A549 (cell line): ENCODE results near the gene MAML1. TPM values are rescaled to one million over a fixed set of nuclear protein-coding genes. Genes with fewer than 3 reads are reported as not detected.

Experiments used
- ATAC-seq, 2 experiments: fragments of 200-7000 bp in 1 of 2; fragments of >200 bp in 1 of 2; cut with Nextera tagmentation in 1 of 2; cut with Tn5 transposase in 1 of 2; 3 replicates each; pipeline versions ENCODE4 v1.8.0 to v1.9.1; 2018 to 2020; ENCODE audit warnings: mild to moderate bottlenecking in 1 of 2, moderate library complexity in 1 of 2
- CTCF ChIA-PET: fragments of 300-600 bp; sonication (Branson Sonifier 250); formaldehyde crosslinking; extraction: SDS; loops from one replicate; lab custom pipeline; 2021; ENCODE audit warnings: antibody characterized with exemption, inconsistent platforms; lab: Yijun Ruan, JAX
- POLR2A ChIA-PET: fragments of 350-600 bp; formaldehyde crosslinking; extraction: SDS; loops from one replicate; lab custom pipeline; 2021; ENCODE audit warnings: antibody characterized with exemption, inconsistent platforms; lab: Yijun Ruan, JAX
- DNase-seq, 2 experiments: peaks; one replicate each; pipeline versions ENCODE4 v3.0.0 to v3.0.0-alpha.2; 2011 to 2016; ENCODE audit warnings: low read depth in 1 of 2, low spot score in 1 of 2
- FAIRE-seq: peaks from 2 replicates; lab custom pipeline; 2011; peaks lifted over from hg19 to GRCh38; lab: Jason Lieb, UNC
- H3K27ac ChIP-seq, 2 experiments: fragments of >200 bp; sonication (Bioruptor Twin); formaldehyde crosslinking; 3 replicates each; pipeline ENCODE4 v1.5.1; 2016 to 2017
- H3K4me1 ChIP-seq: fragments of >200 bp; sonication (Bioruptor Twin); formaldehyde crosslinking; 3 replicates; pipeline ENCODE4 v1.6.1; 2016
- H3K4me2 ChIP-seq: fragments of >200 bp; sonication (Bioruptor Twin); formaldehyde crosslinking; 3 replicates; pipeline ENCODE4 v1.6.1; 2016
- H3K4me3 ChIP-seq: fragments of >200 bp; sonication (Bioruptor Twin); formaldehyde crosslinking; 3 replicates; pipeline ENCODE4 v1.5.1; 2016
- H3K9me3 ChIP-seq: fragments of >200 bp; sonication (Bioruptor Twin); formaldehyde crosslinking; 3 replicates; pipeline ENCODE4 v1.6.1; 2016
- ATOH8 ChIP-seq: fragments of 250-450 bp; sonication (Bioruptor Pico); IDR thresholded peaks from 2 replicates; pipeline ENCODE4 v1.5.0; 2020; ENCODE audit warnings: low read depth, mild to moderate bottlenecking, moderate library complexity
- BCL3 ChIP-seq: fragments of >200 bp; sonication (Bioruptor Twin); formaldehyde crosslinking; IDR thresholded peaks from 3 replicates; pipeline ENCODE4 v1.6.1; 2016
- CBX2 ChIP-seq: fragments of 200-600 bp; sonication (generic); IDR thresholded peaks from 2 replicates; pipeline ENCODE4 v1.6.1; 2016; ENCODE audit warnings: low read depth, mild to moderate bottlenecking, borderline replicate concordance
- CHD2 ChIP-seq: fragments of 150-350 bp; IDR thresholded peaks from 2 replicates; pipeline ENCODE4 v1.6.1; 2014; ENCODE audit warnings: low read length; ENCODE audit not compliant: partially characterized antibody
- ELK1 ChIP-seq: fragments of 150-350 bp; IDR thresholded peaks from 2 replicates; pipeline ENCODE4 v1.6.1; 2014; ENCODE audit warnings: low read depth, mild to moderate bottlenecking, low read length
- FOXS1 ChIP-seq: fragments of 250-450 bp; sonication (Bioruptor Pico); IDR thresholded peaks from 2 replicates; pipeline ENCODE4 v1.5.0; 2020; ENCODE audit warnings: mild to moderate bottlenecking, moderate library complexity
- GATA3 ChIP-seq: IDR thresholded peaks from 2 replicates; pipeline ENCODE4 v1.6.1; 2012; ENCODE audit warnings: borderline replicate concordance
- HES2 ChIP-seq: fragments of >200 bp; sonication (Bioruptor Twin); formaldehyde crosslinking; IDR thresholded peaks from 2 replicates; pipeline ENCODE4 v1.6.1; 2016
- HEYL ChIP-seq: fragments of 250-450 bp; sonication (Bioruptor Pico); IDR thresholded peaks from 2 replicates; pipeline ENCODE4 v1.8.0; 2021; ENCODE audit warnings: mild to moderate bottlenecking, moderate library complexity
- HMGXB4 ChIP-seq: fragments of 250-450 bp; sonication (Bioruptor Pico); IDR thresholded peaks from 2 replicates; pipeline ENCODE4 v1.5.0; 2021; ENCODE audit warnings: mild to moderate bottlenecking, moderate library complexity, borderline replicate concordance
- HOXA7 ChIP-seq: fragments of 250-450 bp; sonication (Bioruptor Pico); IDR thresholded peaks from 2 replicates; pipeline ENCODE4 v1.5.0; 2020; ENCODE audit warnings: mild to moderate bottlenecking, moderate library complexity
- JUN ChIP-seq, 2 experiments: fragments of >200 bp; sonication (Bioruptor Twin); formaldehyde crosslinking; IDR thresholded peaks; 2 replicates in 1 of 2; 3 replicates in 1 of 2; pipeline ENCODE4 v1.6.1; 2016 to 2017
- JUNB ChIP-seq: fragments of >200 bp; sonication (Bioruptor Twin); formaldehyde crosslinking; IDR thresholded peaks from 2 replicates; pipeline ENCODE4 v1.6.1; 2016
- KDM5A ChIP-seq: fragments of 200-600 bp; sonication (generic); IDR thresholded peaks from 2 replicates; pipeline ENCODE4 v1.6.1; 2016; ENCODE audit warnings: antibody characterized with exemption, mild to moderate bottlenecking
- MAFK ChIP-seq: fragments of 450-650 bp; IDR thresholded peaks from 2 replicates; pipeline ENCODE4 v1.6.1; 2014; ENCODE audit not compliant: partially characterized antibody
- MAZ ChIP-seq: fragments of 150-350 bp; IDR thresholded peaks from 2 replicates; pipeline ENCODE4 v1.6.1; 2014; ENCODE audit warnings: antibody characterized with exemption, low read depth, low read length, borderline replicate concordance
- NFE2L2 ChIP-seq: fragments of 150-350 bp; conservative IDR thresholded peaks from 2 replicates; pipeline ENCODE4 v1.6.1; 2014; ENCODE audit warnings: low read length
- NPAS2 ChIP-seq: fragments of 250-450 bp; sonication (Bioruptor Pico); IDR thresholded peaks from 2 replicates; pipeline ENCODE4 v1.8.0; 2022; ENCODE audit warnings: mild to moderate bottlenecking, moderate library complexity, borderline replicate concordance
- PBX3 ChIP-seq: IDR thresholded peaks from 2 replicates; pipeline ENCODE4 v1.6.1; 2012
- PHF8 ChIP-seq: fragments of 200-600 bp; sonication (generic); IDR thresholded peaks from 2 replicates; pipeline ENCODE4 v1.6.1; 2016; ENCODE audit warnings: low read depth, mild to moderate bottlenecking, antibody characterized with exemption, moderate library complexity, borderline replicate concordance
- POLR2AphosphoS2 ChIP-seq: conservative IDR thresholded peaks from 2 replicates; pipeline ENCODE4 v1.6.1; 2012; ENCODE audit warnings: low read length, improper control_type of control experiment, inconsistent platforms
- RARB ChIP-seq: fragments of 250-450 bp; sonication (Bioruptor Pico); IDR thresholded peaks from 2 replicates; pipeline ENCODE4 v1.8.0; 2021; ENCODE audit warnings: mild to moderate bottlenecking, moderate library complexity
- SMC3 ChIP-seq: fragments of >200 bp; sonication (Bioruptor Twin); formaldehyde crosslinking; IDR thresholded peaks from 3 replicates; pipeline ENCODE4 v1.6.1; 2018; ENCODE audit warnings: inconsistent platforms
- SREBF2 ChIP-seq: fragments of 450-650 bp; IDR thresholded peaks from 2 replicates; pipeline ENCODE4 v1.6.1; 2014; ENCODE audit warnings: mild to moderate bottlenecking, moderate library complexity
- TFCP2L1 ChIP-seq: fragments of 250-450 bp; sonication (Bioruptor Pico); IDR thresholded peaks from 2 replicates; pipeline ENCODE4 v1.5.0; 2021; ENCODE audit warnings: mild to moderate bottlenecking
- TP53 ChIP-seq: fragments of 250-450 bp; sonication (Bioruptor Pico); IDR thresholded peaks from 2 replicates; pipeline ENCODE4 v1.5.0; 2021; ENCODE audit warnings: mild to moderate bottlenecking, moderate library complexity
- USF2 ChIP-seq: fragments of 450-650 bp; IDR thresholded peaks from 2 replicates; pipeline ENCODE4 v1.6.1; 2014; ENCODE audit warnings: antibody characterized with exemption
- ZC3H11A ChIP-seq: fragments of 450-650 bp; IDR thresholded peaks from 2 replicates; pipeline ENCODE4 v1.6.1; 2014; ENCODE audit warnings: antibody characterized with exemption, mild to moderate bottlenecking
- ZFP36 ChIP-seq: fragments of 450-650 bp; IDR thresholded peaks from 2 replicates; pipeline ENCODE4 v1.6.1; 2014; ENCODE audit warnings: borderline replicate concordance; ENCODE audit not compliant: partially characterized antibody
- WGBS: methylation state at CpG from one replicate; pipeline ENCODE4 v1.1.6; 2017; ENCODE audit errors: missing lambda C conversion rate; 5-methylcytosine and 5-hydroxymethylcytosine counted together
- polyA plus RNA-seq, 4 experiments: library from polyadenylated mRNA; depleted of rRNA in 3 of 4; stranded (reverse); fragments of >200 nt; fragmentation: RNase III in 1 of 4; extraction: RNeasy Plus Mini Kit Qiagen cat#74134 plus additional on column Dnase treatment in 1 of 4; gene quantifications; 2 replicates in 3 of 4; 3 replicates in 1 of 4; pipeline ENCODE4 v1.2.3, GENCODE V29; 2011 to 2017
- TF ChIP-seq, protein P1 (sequence below): fragments of >200 bp; sonication (Bioruptor Twin); formaldehyde crosslinking; IDR thresholded peaks from 3 replicates; pipeline ENCODE4 v1.5.1; 2016

MAML1 gene
- polyA plus RNA-seq, 2 of the 4 experiments (the other 2 are of a cell fraction) = 6.9 to 12.0 TPM

DNA sequence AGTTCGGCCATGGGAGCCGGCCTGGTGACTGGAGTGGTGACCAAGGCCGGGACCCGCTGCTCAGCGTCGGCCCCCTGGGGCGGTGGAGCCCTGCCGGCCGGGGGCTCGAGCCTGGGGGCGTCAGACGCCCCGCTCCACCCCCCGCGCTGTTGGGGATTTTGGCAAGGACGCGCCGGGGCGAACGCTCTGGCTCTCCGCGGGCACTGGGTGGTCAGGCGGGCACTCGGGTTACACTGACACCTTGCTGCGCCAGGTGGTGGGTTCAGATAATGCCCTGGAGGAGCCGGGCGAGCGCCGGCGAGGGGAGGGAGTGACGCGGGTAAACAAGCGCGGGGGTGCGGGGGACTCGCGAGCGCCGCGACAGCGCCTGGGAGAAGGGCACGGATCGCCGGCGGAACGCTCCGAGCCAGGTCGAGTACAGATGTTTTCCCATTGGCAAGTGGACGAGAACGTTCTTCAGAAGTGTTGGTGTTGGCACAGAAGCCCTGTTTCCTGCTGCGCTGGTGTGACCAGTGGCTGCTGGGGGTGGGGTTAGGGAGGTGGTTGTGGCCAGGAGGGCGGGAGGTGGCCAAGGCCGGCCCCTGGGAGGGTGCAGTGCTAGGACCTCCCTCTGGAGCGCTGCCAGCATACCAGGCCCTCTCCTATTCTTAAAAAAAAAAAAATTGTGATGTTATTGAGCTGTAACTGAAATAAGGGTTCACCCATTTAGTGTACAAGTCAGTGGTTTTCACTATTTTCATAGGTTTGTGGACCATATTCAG lies 88.9 kb downstream of the MAML1 start:
- FAIRE-seq (no peak), DNase-seq (peak; percentile 92 to 95), ATAC-seq (peak; percentile 16 to 65; a peak in 3 of 6 replicates)
- ChIA-PET CTCF (interaction anchor here (1.0 to 4.8 kb wide), 5 partner anchors 19 to 87 kb away, joined by 3 to 27 read pairs (median 7); partner anchors contain the start of gene TBC1D9B), POLR2A (interaction anchor here (0.6 to 1.5 kb wide), 9 partner anchors 9 to 271 kb away, joined by 3 to 9 read pairs (median 4); partner anchors contain the start of genes MRNIP and RUFY1)
- Histone ChIP-seq H3K9me3 (no peaks in the 10 kb centered on the region), H3K4me1 (peaks cover 70% of the 10 kb centered on the region), H3K4me2 (peak overlapping the region; percentile 96), H3K4me3 (peak overlapping the region; percentile 81), H3K27ac (peak overlapping the region; percentile 95 to 98)
- 2% methylated on average over 9 of the region's 54 CpGs for WGBS
- TF ChIP-seq CHD2 (no peak), USF2 (no peak), ATOH8 (CRISPR knock-in tag) (peak; percentile 20; the same call in 1 of the 2 replicates), ZC3H11A (no peak), PBX3 (peak; percentile 46), HEYL (no peak), NFE2L2 (no peak), GATA3 (no peak), ELK1 (no peak), MAFK (no peak), RARB (CRISPR knock-in tag) (peak; percentile 47; the same call in 1 of the 2 replicates), BCL3 (no peak; the same call in 2 of the 3 replicates), CBX2 (no peak), JUNB (no peak), HES2 (no peak), HOXA7 (peak; percentile 59; the same call in 1 of the 2 replicates), ZFP36 (no peak), TP53 (peak; percentile 80), NPAS2 (CRISPR knock-in tag) (no peak), SREBF2 (no peak), SMC3 (no peak), MAZ (no peak), POLR2AphosphoS2 (0 out of 2 replicates have a peak, but pooled peaks have one; percentile 58), HMGXB4 (CRISPR knock-in tag) (no peak), TFCP2L1 (CRISPR knock-in tag) (peak; percentile 71), FOXS1 (CRISPR knock-in tag) (no peak), KDM5A (no peak), PHF8 (no peak), JUN (IDR thresholded peaks at IDR 0.05) (peak; percentile 11 to 42; a peak in 3 of 5 replicates)
- TF ChIP-seq, protein P1, sequence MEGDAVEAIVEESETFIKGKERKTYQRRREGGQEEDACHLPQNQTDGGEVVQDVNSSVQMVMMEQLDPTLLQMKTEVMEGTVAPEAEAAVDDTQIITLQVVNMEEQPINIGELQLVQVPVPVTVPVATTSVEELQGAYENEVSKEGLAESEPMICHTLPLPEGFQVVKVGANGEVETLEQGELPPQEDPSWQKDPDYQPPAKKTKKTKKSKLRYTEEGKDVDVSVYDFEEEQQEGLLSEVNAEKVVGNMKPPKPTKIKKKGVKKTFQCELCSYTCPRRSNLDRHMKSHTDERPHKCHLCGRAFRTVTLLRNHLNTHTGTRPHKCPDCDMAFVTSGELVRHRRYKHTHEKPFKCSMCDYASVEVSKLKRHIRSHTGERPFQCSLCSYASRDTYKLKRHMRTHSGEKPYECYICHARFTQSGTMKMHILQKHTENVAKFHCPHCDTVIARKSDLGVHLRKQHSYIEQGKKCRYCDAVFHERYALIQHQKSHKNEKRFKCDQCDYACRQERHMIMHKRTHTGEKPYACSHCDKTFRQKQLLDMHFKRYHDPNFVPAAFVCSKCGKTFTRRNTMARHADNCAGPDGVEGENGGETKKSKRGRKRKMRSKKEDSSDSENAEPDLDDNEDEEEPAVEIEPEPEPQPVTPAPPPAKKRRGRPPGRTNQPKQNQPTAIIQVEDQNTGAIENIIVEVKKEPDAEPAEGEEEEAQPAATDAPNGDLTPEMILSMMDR = no peak
